H54 (cell line): ENCODE results near the gene RIMKLA.

Experiments
- DNase-seq: peaks from one replicate; pipeline ENCODE4 v3.0.0; 2011; ENCODE audit warnings: low spot score, mixed read lengths; ENCODE audit not compliant: insufficient read length
- FAIRE-seq: peaks from 3 replicates; lab custom pipeline; 2011; peaks lifted over from hg19 to GRCh38; lab: Jason Lieb, UNC
- POLR2A ChIP-seq: IDR thresholded peaks from 2 replicates; pipeline ENCODE4 v1.6.1; 2011; ENCODE audit warnings: low read depth, mild to moderate bottlenecking, low read length

The RIMKLA gene

DNA sequence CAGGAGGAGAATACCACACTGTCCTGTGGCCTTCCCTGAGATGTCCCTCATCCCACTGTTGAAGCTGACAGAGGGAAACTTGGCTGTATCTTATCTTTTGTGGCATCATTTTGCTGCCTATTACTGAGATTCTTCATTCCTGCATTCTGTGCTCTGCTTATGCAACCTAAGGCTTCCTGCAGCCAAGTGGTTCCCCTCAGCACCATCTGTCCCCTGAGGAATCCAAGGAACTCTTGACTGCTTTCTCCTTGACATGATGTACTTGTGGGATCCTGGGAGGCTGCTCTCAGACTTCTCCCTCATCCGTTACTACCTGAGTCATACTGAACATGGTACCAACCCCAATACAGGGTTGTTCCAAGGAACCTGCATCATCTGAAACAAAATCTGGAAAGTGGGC, 21.1 kb upstream of the RIMKLA start:
- no peak for DNase-seq
- no peak for FAIRE-seq
- no peak for TF ChIP-seq POLR2A

- FAIRE-seq (no peak), DNase-seq (no peak)
- TF ChIP-seq POLR2A = no peak
These were observed 16.5 kb upstream of the RIMKLA start for GRCh38 chr1:42364089-42364488.

GRCh38 chr1:42364542-42364941, 16.1 kb upstream of the RIMKLA start:
- FAIRE-seq (no peak), DNase-seq (no peak)
- no peak for TF ChIP-seq POLR2A

GRCh38 chr1:42365118-42365517, 15.5 kb upstream of the RIMKLA start:
- FAIRE-seq (no peak), DNase-seq (no peak)
- no peak for TF ChIP-seq POLR2A

GRCh38 chr1:42368096-42368795, 12.3 kb upstream of the RIMKLA start:
- FAIRE-seq (no peak), DNase-seq (no peak)
- TF ChIP-seq POLR2A = no peak

DNA sequence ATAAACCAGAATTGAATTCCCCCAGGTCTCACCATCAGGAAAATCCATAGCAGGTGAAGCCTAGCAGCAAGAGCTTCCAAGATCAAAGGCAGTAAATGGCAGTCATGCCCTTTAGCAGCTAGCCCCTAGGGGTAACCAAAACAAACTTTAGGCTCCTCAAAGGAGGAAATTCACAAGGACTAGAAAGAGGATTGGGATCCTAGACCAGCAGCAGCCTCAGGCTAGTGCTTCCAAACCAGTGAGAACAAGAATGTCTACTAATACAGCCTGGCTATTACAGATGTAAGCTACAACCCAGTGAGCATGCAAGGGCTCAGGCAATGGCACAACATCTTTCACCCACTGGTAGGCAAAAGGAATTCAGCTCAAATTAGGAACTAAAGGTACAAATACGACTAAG, 11.1 kb upstream of the RIMKLA start:
- FAIRE-seq = no peak
- DNase-seq = no peak
- no peak for TF ChIP-seq POLR2A

- DNase-seq = no peak
- FAIRE-seq = no peak
These were observed 9.6 kb upstream of the RIMKLA start for GRCh38 chr1:42370876-42371549.

GRCh38 chr1:42372796-42373195, 7.8 kb upstream of the RIMKLA start:
- FAIRE-seq (no peak), DNase-seq (no peak)
- TF ChIP-seq POLR2A = no peak

More at GRCh38 chr1:42370876-42371549, 9.6 kb upstream of the RIMKLA start:
- TF ChIP-seq POLR2A = no peak

DNA sequence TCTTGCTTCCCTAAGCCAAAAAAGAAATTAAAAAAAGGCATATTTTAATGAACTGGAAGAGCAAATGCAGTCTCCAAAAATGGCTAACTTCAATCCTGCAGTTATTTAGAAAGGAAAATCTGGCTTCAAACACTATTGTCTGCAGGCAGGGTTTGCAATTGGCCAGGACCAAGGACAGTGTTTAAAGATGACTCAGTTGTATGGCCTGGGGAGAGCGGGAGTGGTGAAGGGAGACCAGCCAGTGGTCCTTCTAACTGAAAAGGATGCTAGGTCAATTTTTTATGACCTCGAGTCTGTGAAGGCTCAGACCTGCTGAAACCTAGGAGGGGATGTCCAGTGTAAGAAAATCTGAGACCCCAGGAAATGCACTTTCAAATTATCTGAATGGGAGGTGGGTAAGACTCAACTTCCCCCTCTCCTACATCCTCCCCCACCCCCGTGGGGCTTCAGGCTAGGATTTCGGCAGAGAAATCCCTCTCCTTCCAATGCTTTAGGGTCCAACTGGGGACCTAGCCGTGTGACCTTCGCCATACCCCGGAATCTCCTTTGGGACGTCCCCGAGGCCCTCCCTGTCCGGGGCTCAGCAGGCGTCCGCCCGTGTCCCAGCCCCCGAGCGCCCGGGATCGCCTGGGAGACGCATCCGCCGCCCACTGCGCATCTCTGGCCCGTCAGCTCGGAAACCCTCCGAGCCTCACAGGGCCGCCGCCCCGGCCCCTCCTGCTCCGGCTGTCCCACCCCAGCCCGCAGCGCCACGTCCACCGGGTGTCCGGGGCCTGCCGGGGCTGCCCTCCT, 602 bp upstream of the RIMKLA start:
- FAIRE-seq (peak; percentile 33), DNase-seq (peak; percentile 76)
- no peak for TF ChIP-seq POLR2A

GRCh38 chr1:42381280-42381673, 685 bp downstream of the RIMKLA start:
- TF ChIP-seq POLR2A = no peak
- no peak for DNase-seq
- no peak for FAIRE-seq

GRCh38 chr1:42385283-42385682, 4.7 kb downstream of the RIMKLA start:
- DNase-seq (no peak), FAIRE-seq (peak; percentile 48)
- no peak for TF ChIP-seq POLR2A

DNA sequence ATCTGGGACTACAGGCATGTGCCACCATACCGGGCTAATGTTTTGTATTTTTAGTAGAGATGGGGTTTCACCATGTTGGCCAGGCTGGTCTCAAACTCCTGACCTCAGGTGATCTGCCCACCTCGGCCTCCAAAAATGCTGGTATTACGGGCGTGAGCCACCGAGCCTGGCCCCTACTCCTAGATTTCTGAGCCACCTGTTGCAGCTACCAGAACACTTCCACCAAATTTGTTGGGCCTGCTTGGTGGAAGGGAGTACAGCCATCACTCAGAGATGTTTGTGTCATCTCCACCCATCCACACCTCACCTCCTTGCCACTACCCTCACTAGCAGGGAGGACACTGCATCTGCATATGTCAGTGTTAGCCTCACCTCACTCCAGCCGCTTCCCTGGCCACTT, 5.5 kb downstream of the RIMKLA start:
- no peak for FAIRE-seq
- TF ChIP-seq POLR2A = no peak
- no peak for DNase-seq

GRCh38 chr1:42392255-42392654, 11.7 kb downstream of the RIMKLA start:
- TF ChIP-seq POLR2A = no peak
- DNase-seq (no peak), FAIRE-seq (no peak)
